ENCODE data around the gene SLC17A1. TPM values are rescaled to one million over a fixed set of nuclear protein-coding genes. Genes with fewer than 3 reads are reported as not detected.
A peak's percentile ranks its signal among the peaks of the same experiment; 100 is the strongest.

Gene SLC17A1
- total and polyA plus RNA-seq, 4 donors: 0.12 TPM; not detected in 3

DNA sequence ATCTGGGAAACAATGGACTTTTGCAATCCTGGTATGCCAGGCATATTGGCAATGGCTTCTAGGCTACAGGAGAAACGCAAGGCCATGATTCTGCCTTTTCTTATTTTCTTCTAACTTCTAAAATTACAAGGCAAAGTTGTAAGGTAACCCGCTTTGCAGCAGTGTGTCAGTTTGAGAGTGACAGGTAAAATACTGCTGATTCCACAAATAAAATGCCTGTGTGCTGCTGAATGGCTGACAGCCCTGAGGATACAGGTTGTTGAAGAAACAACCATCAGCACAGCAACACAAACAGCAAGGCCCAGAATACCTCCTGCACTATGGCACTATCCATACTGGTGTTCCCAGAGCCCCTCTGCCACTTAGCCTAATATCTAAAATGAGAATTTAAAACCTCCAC is 37.1 kb downstream of the SLC17A1 start:
- Histone ChIP-seq H3K27ac (ENCODE audit: low read depth, low read length) (no peak overlapping the region), H3K9me3 (ENCODE audit: control insufficient read depth, insufficient read depth, low read length) (no peaks in the 10 kb centered on the region), H3K27me3 (ENCODE audit: control insufficient read depth, insufficient read depth, low read length) (no peaks in the 10 kb centered on the region), H3K4me3 (ENCODE audit: low read depth, low read length) (no peak overlapping the region), H3K36me3 (ENCODE audit: control insufficient read depth, insufficient read depth, low read length) (no peaks in the 10 kb centered on the region), H3K4me1 (ENCODE audit: control insufficient read depth, insufficient read depth, low read length) (no peaks in the 10 kb centered on the region)
- DNase-seq (ENCODE audit: low read depth in 4 of 6, low spot score in 6 of 6): no peak
- WGBS (ENCODE audit: insufficient coverage): no CpG with 5 or more reads among the region's 2 CpGs

GRCh38 chr6:25793970-25794369 is 37.9 kb downstream of the SLC17A1 start:
- no peaks in the 10 kb centered on the region for H3K27me3 ChIP-seq (ENCODE audit: control insufficient read depth, insufficient read depth, low read length)
- no peaks in the 10 kb centered on the region for H3K4me1 ChIP-seq (ENCODE audit: control insufficient read depth, insufficient read depth, low read length)
- H3K9me3 ChIP-seq (ENCODE audit: control insufficient read depth, insufficient read depth, low read length): no peaks in the 10 kb centered on the region
- H3K4me3 ChIP-seq (ENCODE audit: low read depth, low read length): no peak overlapping the region
- H3K36me3 ChIP-seq (ENCODE audit: control insufficient read depth, insufficient read depth, low read length): no peaks in the 10 kb centered on the region
- 100% methylated on average over 1 of the region's 1 CpG for WGBS (ENCODE audit: insufficient coverage)
- H3K27ac ChIP-seq (ENCODE audit: low read depth, low read length): no peak overlapping the region
- DNase-seq (ENCODE audit: low read depth in 4 of 6, low spot score in 6 of 6): no peak

- Histone ChIP-seq H3K27me3 (ENCODE audit: control insufficient read depth, insufficient read depth, low read length) (no peaks in the 10 kb centered on the region), H3K9me3 (ENCODE audit: control insufficient read depth, insufficient read depth, low read length) (no peaks in the 10 kb centered on the region), H3K4me1 (ENCODE audit: control insufficient read depth, insufficient read depth, low read length) (no peaks in the 10 kb centered on the region), H3K27ac (ENCODE audit: low read depth, low read length) (no peak overlapping the region), H3K4me3 (ENCODE audit: low read depth, low read length) (no peak overlapping the region), H3K36me3 (ENCODE audit: control insufficient read depth, insufficient read depth, low read length) (no peaks in the 10 kb centered on the region)
- 88% methylated on average over 4 of the region's 4 CpGs for WGBS (ENCODE audit: insufficient coverage)
- DNase-seq (ENCODE audit: low read depth in 4 of 6, low spot score in 6 of 6): no peak
Measured at GRCh38 chr6:25792016-25792415, 39.8 kb downstream of the SLC17A1 start.

DNA sequence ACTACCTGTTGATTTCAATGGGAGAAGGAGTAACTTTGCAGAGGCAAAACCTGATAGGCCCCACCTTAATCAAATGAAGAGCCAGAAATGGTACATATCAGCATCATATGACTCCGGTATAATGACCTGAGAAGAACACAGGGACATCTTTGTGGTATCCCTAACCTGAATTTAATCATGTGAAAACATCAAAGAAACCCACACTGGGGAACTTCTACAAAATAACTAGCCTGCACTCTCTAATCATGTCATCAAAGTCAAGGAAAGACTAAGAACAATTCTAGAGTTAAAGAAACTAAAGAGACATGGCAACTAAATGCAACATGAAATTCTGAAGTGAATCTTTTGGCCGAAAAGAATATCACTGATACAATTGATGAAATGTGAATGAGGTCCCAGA is 42.4 kb downstream of the SLC17A1 start:
- no peaks in the 10 kb centered on the region for H3K27me3 ChIP-seq (ENCODE audit: control insufficient read depth, insufficient read depth, low read length)
- H3K9me3 ChIP-seq (ENCODE audit: control insufficient read depth, insufficient read depth, low read length): no peaks in the 10 kb centered on the region
- no peaks in the 10 kb centered on the region for H3K36me3 ChIP-seq (ENCODE audit: control insufficient read depth, insufficient read depth, low read length)
- H3K4me1 ChIP-seq (ENCODE audit: control insufficient read depth, insufficient read depth, low read length): no peaks in the 10 kb centered on the region
- no peak overlapping the region for H3K4me3 ChIP-seq (ENCODE audit: low read depth, low read length)
- no peak for DNase-seq (ENCODE audit: low read depth in 4 of 6, low spot score in 6 of 6)
- WGBS (ENCODE audit: insufficient coverage): 100% methylated on average over 1 of the region's 2 CpGs
- no peak overlapping the region for H3K27ac ChIP-seq (ENCODE audit: low read depth, low read length)

- 88% methylated on average over 4 of the region's 4 CpGs for WGBS (ENCODE audit: insufficient coverage)
Measured at GRCh38 chr6:25788305-25788922, 43.4 kb downstream of the SLC17A1 start.

GRCh38 chr6:25787428-25787827 is 44.4 kb downstream of the SLC17A1 start:
- Histone ChIP-seq H3K4me1 (ENCODE audit: control insufficient read depth, insufficient read depth, low read length) (no peaks in the 10 kb centered on the region), H3K4me3 (ENCODE audit: low read depth, low read length) (no peak overlapping the region), H3K9me3 (ENCODE audit: control insufficient read depth, insufficient read depth, low read length) (no peaks in the 10 kb centered on the region), H3K36me3 (ENCODE audit: control insufficient read depth, insufficient read depth, low read length) (no peaks in the 10 kb centered on the region), H3K27ac (ENCODE audit: low read depth, low read length) (no peak overlapping the region), H3K27me3 (ENCODE audit: control insufficient read depth, insufficient read depth, low read length) (no peaks in the 10 kb centered on the region)
- 94% methylated on average over 2 of the region's 2 CpGs for WGBS (ENCODE audit: insufficient coverage)
- DNase-seq (ENCODE audit: low read depth in 4 of 6, low spot score in 6 of 6): no peak

More at GRCh38 chr6:25788305-25788922, 43.4 kb downstream of the SLC17A1 start:
- no peaks in the 10 kb centered on the region for H3K36me3 ChIP-seq (ENCODE audit: control insufficient read depth, insufficient read depth, low read length)
- no peak overlapping the region for H3K4me3 ChIP-seq (ENCODE audit: low read depth, low read length)
- no peaks in the 10 kb centered on the region for H3K27me3 ChIP-seq (ENCODE audit: control insufficient read depth, insufficient read depth, low read length)
- DNase-seq (ENCODE audit: low read depth in 4 of 6, low spot score in 6 of 6): peak in 1 of 6 donors; percentile 1
- H3K9me3 ChIP-seq (ENCODE audit: control insufficient read depth, insufficient read depth, low read length): no peaks in the 10 kb centered on the region
- no peak overlapping the region for H3K27ac ChIP-seq (ENCODE audit: low read depth, low read length)
- no peaks in the 10 kb centered on the region for H3K4me1 ChIP-seq (ENCODE audit: control insufficient read depth, insufficient read depth, low read length)

DNA sequence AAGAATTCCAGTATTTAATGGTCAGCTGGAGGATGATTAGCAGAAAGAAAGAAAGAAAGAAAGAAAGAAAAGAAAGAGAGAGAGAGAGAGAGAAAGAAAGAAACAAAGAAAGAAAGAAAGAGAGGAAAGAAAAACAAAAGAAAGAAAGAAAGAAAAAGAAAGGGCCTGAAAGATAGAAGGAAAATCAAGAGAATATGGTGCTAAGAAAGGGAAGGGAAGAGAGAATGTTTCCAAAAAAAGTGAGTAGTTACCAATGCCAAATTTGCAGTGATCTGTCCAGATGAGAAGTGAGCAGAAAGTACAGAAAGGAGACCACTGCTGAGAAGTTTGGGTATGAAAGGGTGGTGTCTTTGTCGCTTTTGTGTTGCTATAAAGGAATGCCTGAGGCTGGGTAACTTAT is 50.7 kb downstream of the SLC17A1 start:
- Histone ChIP-seq H3K27ac (ENCODE audit: low read depth, low read length) (no peak overlapping the region), H3K9me3 (ENCODE audit: control insufficient read depth, insufficient read depth, low read length) (no peaks in the 10 kb centered on the region), H3K4me1 (ENCODE audit: control insufficient read depth, insufficient read depth, low read length) (no peaks in the 10 kb centered on the region), H3K27me3 (ENCODE audit: control insufficient read depth, insufficient read depth, low read length) (no peaks in the 10 kb centered on the region), H3K36me3 (ENCODE audit: control insufficient read depth, insufficient read depth, low read length) (no peaks in the 10 kb centered on the region), H3K4me3 (ENCODE audit: low read depth, low read length) (no peak overlapping the region)
- no peak for DNase-seq (ENCODE audit: low read depth in 4 of 6, low spot score in 6 of 6)
- 95% methylated on average over 1 of the region's 1 CpG for WGBS (ENCODE audit: insufficient coverage)

DNA sequence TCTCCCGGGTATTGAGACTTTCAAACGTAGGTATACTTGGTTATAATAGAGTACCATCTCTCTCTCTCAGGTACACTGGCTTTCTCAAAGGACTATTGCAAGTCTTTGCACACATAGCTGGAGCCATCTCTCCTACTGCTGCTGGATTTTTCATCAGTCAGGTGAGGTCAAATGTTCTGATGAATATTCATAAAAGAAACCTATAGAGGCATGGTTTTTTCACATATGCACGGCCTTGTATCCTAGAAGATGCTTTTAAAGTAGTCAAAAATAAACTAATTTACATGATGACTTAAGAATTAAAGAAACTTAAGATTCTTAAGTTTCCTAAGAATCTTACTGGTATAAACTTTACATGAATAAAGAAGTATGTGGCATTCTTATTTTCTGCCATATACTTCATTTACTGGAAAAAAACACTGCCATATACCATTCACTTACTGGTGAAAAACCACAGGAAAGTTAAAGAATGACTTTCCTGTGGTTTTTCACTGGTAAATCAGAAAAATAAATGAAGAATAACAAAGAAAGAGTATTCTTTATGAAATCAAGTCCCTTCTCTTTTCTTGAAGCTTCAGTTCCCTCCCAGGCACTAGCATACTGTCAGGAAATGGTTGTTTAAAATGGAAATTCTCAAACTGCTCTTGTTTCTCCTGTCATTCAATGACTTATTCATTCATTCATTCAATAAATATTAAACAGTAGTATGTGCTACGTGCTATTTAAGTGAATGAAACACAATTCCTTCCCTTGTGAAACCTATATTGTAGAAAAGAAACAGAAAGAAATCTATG is 53.8 kb downstream of the SLC17A1 start:
- WGBS (ENCODE audit: insufficient coverage): no CpG with 5 or more reads among the region's 4 CpGs
- Histone ChIP-seq H3K4me3 (ENCODE audit: low read depth, low read length) (no peak overlapping the region), H3K9me3 (ENCODE audit: control insufficient read depth, insufficient read depth, low read length) (no peaks in the 10 kb centered on the region), H3K27me3 (ENCODE audit: control insufficient read depth, insufficient read depth, low read length) (no peaks in the 10 kb centered on the region), H3K36me3 (ENCODE audit: control insufficient read depth, insufficient read depth, low read length) (no peaks in the 10 kb centered on the region), H3K27ac (ENCODE audit: low read depth, low read length) (no peak overlapping the region), H3K4me1 (ENCODE audit: control insufficient read depth, insufficient read depth, low read length) (no peaks in the 10 kb centered on the region)
- no peak for DNase-seq (ENCODE audit: low read depth in 4 of 6, low spot score in 6 of 6)

DNA sequence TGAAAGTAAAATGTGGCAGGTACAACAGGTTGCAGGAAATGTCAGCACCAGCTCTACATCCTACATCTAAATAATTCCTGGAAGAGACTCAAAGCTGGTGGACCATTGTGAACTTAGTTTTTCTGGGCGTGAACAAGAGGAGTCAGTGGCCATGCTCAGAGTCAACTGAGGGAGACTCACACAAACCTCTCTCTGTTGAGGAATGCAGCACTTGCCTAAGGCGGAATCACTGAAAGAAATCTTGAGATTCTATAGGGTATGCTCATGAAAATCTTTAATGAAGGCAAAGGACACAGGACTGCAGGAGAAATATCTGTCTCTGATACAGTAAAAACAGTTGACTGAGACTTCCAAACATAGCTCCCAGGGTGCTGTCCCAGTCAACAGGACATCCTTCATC is 54.8 kb downstream of the SLC17A1 start:
- Histone ChIP-seq H3K9me3 (ENCODE audit: control insufficient read depth, insufficient read depth, low read length) (no peaks in the 10 kb centered on the region), H3K4me3 (ENCODE audit: low read depth, low read length) (no peak overlapping the region), H3K27me3 (ENCODE audit: control insufficient read depth, insufficient read depth, low read length) (no peaks in the 10 kb centered on the region), H3K36me3 (ENCODE audit: control insufficient read depth, insufficient read depth, low read length) (no peaks in the 10 kb centered on the region), H3K4me1 (ENCODE audit: control insufficient read depth, insufficient read depth, low read length) (no peaks in the 10 kb centered on the region), H3K27ac (ENCODE audit: low read depth, low read length) (no peak overlapping the region)
- 43% methylated on average over 2 of the region's 2 CpGs for WGBS (ENCODE audit: insufficient coverage)
- no peak for DNase-seq (ENCODE audit: low read depth in 4 of 6, low spot score in 6 of 6)

All from spinal cord (tissue), 10 donors.